Gastrocnemius medialis (tissue), 4 donors: ENCODE data around the gene SENP8. TPM values are rescaled to one million over a fixed set of nuclear protein-coding genes. Genes with fewer than 3 reads are reported as not detected.

Source experiments
- ATAC-seq, 2 donors: fragments of 150-250 bp; one replicate each; pipeline ENCODE4 v1.9.1; 2016
- DNase-seq, 2 donors: peaks; one replicate each; pipeline ENCODE4 v3.0.0-alpha.2; 2019
- H3K27ac ChIP-seq, 4 donors: fragments of 200-600 bp; sonication (generic); 1 replicate in 1 of 4; 2 replicates in 3 of 4; pipeline ENCODE4 v1.5.1; 2016 to 2018; ENCODE audit warnings: mild to moderate bottlenecking in 2 of 4, moderate library complexity in 1 of 4
- H3K27me3 ChIP-seq, 3 donors: fragments of 200-600 bp; sonication (generic) in 2 of 3; 1 replicate in 1 of 3; 2 replicates in 2 of 3; pipeline versions ENCODE4 v1.5.1 to v1.6.0; 2016 to 2019; ENCODE audit warnings: mild to moderate bottlenecking in 1 of 3, moderate library complexity in 1 of 3
- H3K36me3 ChIP-seq, 2 donors: fragments of 200-600 bp; sonication (generic) in 1 of 2; one replicate each; pipeline ENCODE4 v1.5.1; 2017 to 2018
- H3K4me1 ChIP-seq, 2 donors: fragments of 200-600 bp; sonication (generic) in 1 of 2; one replicate each; pipeline ENCODE4 v1.5.1; 2016 to 2017; ENCODE audit warnings: mild to moderate bottlenecking in 2 of 2
- H3K4me3 ChIP-seq, 4 donors: fragments of 200-600 bp; sonication (generic) in 3 of 4; 1 replicate in 1 of 4; 2 replicates in 3 of 4; pipeline ENCODE4 v1.5.1; 2016 to 2019; ENCODE audit warnings: mild to moderate bottlenecking in 2 of 4
- H3K9me3 ChIP-seq, 3 donors: fragments of 200-600 bp; sonication (generic) in 2 of 3; 1 replicate in 1 of 3; 2 replicates in 2 of 3; pipeline ENCODE4 v1.5.1; 2016 to 2019
- POLR2A ChIP-seq, 2 donors: fragments of 450-650 bp; IDR thresholded peaks; one replicate each; pipeline ENCODE4 v1.6.1; 2017; ENCODE audit warnings: antibody characterized with exemption in 2 of 2, mild to moderate bottlenecking in 2 of 2, moderate library complexity in 2 of 2
- in situ Hi-C, 4 donors: fragments of 200-750 bp; cut with MboI; loops; one replicate each; pipeline versions ENCODE4 v1.15.0 to v1.8.0; 2017; ENCODE audit warnings: low sequenced_read_pairs in 4 of 4
- intact Hi-C: fragments of 100-400 bp; cut with DNase I; formaldehyde crosslinking; loops from one replicate; pipeline ENCODE4 v1.15.1; 2023; ENCODE audit warnings: low total_unique reads
- total RNA-seq, 4 donors: library from RNA; depleted of rRNA; stranded (reverse); fragments of >200 nt; gene quantifications; one replicate each; pipeline versions ENCODE4 v1.1.0 to v1.2.3, GENCODE V29; 2016
- TF ChIP-seq, protein P1 (sequence below), 5 experiments: fragments of 450-650 bp in 3 of 5; fragments of 200-600 bp in 2 of 5; sonication (generic) in 2 of 5; IDR thresholded peaks in 4 of 5; conservative IDR thresholded peaks in 1 of 5; 1 replicate in 4 of 5; 2 replicates in 1 of 5; pipeline ENCODE4 v1.5.1; 2016 to 2019; ENCODE audit warnings: antibody characterized with exemption in 5 of 5, mild to moderate bottlenecking in 3 of 5, moderate library complexity in 3 of 5

Gene SENP8
- total RNA-seq, 4 donors from 2014 or later = 1.0 to 3.6 (median 2.7) TPM

DNA sequence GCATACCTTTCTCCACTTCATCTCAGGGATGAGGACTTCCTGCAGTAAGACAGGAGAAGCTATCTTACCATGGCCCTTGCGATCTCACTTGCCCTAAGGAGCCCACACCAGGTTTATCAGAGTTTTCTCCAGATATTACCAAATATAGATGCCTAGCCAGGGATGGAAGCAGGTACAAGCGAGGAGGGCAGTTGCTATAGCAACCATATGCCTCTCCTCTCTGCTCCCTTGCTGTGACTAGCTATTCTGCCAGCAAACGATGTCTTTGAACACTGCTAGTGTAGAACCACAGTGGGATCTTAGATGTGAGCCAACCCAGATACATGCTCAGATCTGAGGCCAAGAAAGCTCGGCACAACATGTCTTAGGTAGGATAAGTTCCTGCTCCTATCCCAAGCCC is 45.5 kb downstream of the SENP8 start:
- H3K9me3 ChIP-seq = no peaks in the 10 kb centered on the region
- H3K36me3 ChIP-seq = no peaks in the 10 kb centered on the region
- no peak for ATAC-seq
- no peak overlapping the region for H3K4me3 ChIP-seq
- H3K27ac ChIP-seq = no peak overlapping the region
- peaks cover 8 to 14% of the 10 kb centered on the region in 2 donors for H3K4me1 ChIP-seq
- in situ Hi-C loops (loop anchor here in 3 of 4 donors (25.0 kb wide), 5 partner anchors 251 to 701 kb away; no protein-coding TSS in a partner anchor), intact Hi-C loops (no loop called here)
- no peak for DNase-seq
- no peak for TF ChIP-seq POLR2A (IDR thresholded peaks at IDR 0.05)
- TF ChIP-seq, protein P1, sequence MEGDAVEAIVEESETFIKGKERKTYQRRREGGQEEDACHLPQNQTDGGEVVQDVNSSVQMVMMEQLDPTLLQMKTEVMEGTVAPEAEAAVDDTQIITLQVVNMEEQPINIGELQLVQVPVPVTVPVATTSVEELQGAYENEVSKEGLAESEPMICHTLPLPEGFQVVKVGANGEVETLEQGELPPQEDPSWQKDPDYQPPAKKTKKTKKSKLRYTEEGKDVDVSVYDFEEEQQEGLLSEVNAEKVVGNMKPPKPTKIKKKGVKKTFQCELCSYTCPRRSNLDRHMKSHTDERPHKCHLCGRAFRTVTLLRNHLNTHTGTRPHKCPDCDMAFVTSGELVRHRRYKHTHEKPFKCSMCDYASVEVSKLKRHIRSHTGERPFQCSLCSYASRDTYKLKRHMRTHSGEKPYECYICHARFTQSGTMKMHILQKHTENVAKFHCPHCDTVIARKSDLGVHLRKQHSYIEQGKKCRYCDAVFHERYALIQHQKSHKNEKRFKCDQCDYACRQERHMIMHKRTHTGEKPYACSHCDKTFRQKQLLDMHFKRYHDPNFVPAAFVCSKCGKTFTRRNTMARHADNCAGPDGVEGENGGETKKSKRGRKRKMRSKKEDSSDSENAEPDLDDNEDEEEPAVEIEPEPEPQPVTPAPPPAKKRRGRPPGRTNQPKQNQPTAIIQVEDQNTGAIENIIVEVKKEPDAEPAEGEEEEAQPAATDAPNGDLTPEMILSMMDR (IDR thresholded peaks at IDR 0.05 in 4 of 5, conservative IDR thresholded peaks at IDR 0.05 in 1 of 5) = no peak
- no peaks in the 10 kb centered on the region for H3K27me3 ChIP-seq

DNA sequence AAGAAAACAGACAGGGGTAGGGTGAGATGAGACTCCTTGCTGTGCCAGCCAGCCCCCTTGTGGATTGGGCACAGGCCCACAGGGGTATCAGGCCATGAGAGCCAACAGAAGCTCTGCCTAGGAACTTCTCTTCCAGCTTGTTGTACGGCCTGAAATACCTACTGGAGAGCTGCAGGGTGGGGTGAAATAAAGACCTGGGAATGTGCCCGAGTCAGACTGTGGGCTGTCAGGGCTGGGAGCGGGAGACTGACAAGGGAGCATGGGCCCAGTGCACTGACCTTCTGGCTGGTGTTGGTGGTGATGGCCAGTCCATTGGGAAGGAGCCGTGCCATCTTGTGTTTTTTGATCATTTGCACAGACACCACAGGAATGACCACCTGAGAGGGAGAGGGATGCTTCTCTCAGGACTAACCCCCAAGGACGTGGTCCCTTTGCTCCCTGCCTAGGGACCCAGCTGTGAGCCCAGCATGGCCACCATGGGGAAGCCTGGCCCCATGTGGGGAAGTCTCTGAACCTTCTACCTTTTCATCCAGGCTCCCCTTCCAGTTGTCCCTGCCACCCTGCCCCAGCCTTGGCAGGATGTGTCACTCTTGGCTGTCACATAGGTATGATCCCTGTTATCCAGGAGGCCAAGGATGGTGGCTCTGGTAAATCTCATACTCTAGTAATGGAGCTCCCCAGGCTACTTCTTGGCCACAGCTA is 48.7 kb downstream of the SENP8 start:
- DNase-seq = no peak
- intact Hi-C loops (no loop called here), in situ Hi-C loops (loop anchor here in 3 of 4 donors (25.0 kb wide), 5 partner anchors 255 to 705 kb away; no protein-coding TSS in a partner anchor)
- Histone ChIP-seq H3K9me3 (no peaks in the 10 kb centered on the region), H3K4me1 (peaks cover under 1 to 3% of the 10 kb centered on the region in 2 donors), H3K27me3 (no peaks in the 10 kb centered on the region), H3K4me3 (no peak overlapping the region), H3K36me3 (no peaks in the 10 kb centered on the region), H3K27ac (no peak overlapping the region)
- no peak for ATAC-seq
- TF ChIP-seq, protein P1 (IDR thresholded peaks at IDR 0.05 in 4 of 5, conservative IDR thresholded peaks at IDR 0.05 in 1 of 5) = no peak
- TF ChIP-seq POLR2A (IDR thresholded peaks at IDR 0.05) = no peak

DNA sequence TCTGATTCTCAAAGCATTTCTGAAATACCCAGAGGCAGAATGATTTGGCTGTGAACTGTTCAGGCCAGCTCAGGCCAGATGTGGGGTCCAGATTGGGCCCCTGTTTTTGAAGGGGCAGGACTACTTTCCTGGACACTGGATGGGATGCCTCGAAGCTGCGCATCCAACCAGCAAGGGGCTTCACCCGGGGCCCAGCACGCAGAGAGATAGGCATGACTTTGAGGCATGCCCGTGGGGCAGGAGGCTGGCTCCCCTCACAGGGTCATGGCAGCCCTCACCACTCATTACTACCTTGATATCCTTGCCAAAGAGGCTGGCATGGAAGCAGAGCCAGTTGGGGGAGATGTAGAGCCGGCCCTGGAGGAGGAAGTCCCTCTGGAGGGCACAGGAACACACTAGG is 49.2 kb downstream of the SENP8 start:
- no peak for DNase-seq
- in situ Hi-C loops = loop anchor here in 3 of 4 donors (25.0 kb wide), 5 partner anchors 255 to 705 kb away; no protein-coding TSS in a partner anchor
- H3K27me3 ChIP-seq = no peaks in the 10 kb centered on the region
- no peaks in the 10 kb centered on the region for H3K4me1 ChIP-seq
- no peak for TF ChIP-seq POLR2A (IDR thresholded peaks at IDR 0.05)
- TF ChIP-seq, protein P1 (IDR thresholded peaks at IDR 0.05 in 4 of 5, conservative IDR thresholded peaks at IDR 0.05 in 1 of 5) = no peak
- no peaks in the 10 kb centered on the region for H3K36me3 ChIP-seq
- intact Hi-C loops = no loop called here
- ATAC-seq = no peak
- H3K9me3 ChIP-seq = no peaks in the 10 kb centered on the region
- H3K27ac ChIP-seq = no peak overlapping the region
- no peak overlapping the region for H3K4me3 ChIP-seq

DNA sequence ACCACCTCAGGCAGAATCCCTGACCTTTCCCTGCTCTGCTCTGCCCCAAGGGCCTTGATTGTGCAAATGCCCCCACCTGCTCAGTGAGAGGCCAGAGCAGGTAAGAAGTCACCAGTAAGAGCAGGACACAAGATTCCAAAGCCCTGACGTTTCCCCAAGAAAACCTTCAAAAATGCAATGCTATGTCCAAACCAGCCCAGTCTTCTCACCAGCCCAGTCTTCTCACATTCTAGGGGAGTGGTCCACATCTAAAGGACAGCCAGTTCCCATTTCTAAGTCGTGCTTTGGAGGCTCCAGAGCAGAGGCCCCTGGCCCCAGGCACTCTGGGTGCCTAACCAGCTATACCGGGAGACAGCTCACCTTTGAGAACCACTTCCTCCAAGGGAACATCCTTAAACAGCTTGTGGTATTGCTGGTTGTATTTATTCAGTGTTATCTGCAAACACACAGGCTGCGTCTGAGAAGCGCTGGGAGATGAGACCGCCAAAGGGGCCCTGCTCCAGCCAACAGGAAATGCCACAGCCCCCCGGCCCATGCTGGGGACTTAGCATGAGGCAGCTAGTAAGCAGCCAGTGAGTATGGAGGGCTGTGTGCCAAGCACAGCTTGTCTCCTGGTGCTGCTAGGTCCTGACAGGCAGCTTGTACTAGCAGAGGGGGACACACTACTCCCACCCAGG is 50.1 kb downstream of the SENP8 start:
- Histone ChIP-seq H3K4me1 (no peaks in the 10 kb centered on the region), H3K27me3 (no peaks in the 10 kb centered on the region), H3K4me3 (no peak overlapping the region), H3K9me3 (no peaks in the 10 kb centered on the region), H3K27ac (no peak overlapping the region), H3K36me3 (no peaks in the 10 kb centered on the region)
- no peak for TF ChIP-seq POLR2A (IDR thresholded peaks at IDR 0.05)
- TF ChIP-seq, protein P1 (IDR thresholded peaks at IDR 0.05 in 4 of 5, conservative IDR thresholded peaks at IDR 0.05 in 1 of 5) = no peak
- ATAC-seq (no peak), DNase-seq (no peak)
- intact Hi-C loops = no loop called here
- in situ Hi-C loops = loop anchor here in 3 of 4 donors (25.0 kb wide), 5 partner anchors 256 to 706 kb away; no protein-coding TSS in a partner anchor
